Peyer's patch (tissue), 4 donors: ENCODE results near the gene BLTP3B. TPM values are rescaled to one million over a fixed set of nuclear protein-coding genes. Genes with fewer than 3 reads are reported as not detected.
A peak's percentile ranks its signal among the peaks of the same experiment; 100 is the strongest.

Experiments
- DNase-seq, 3 donors: peaks; one replicate each; pipeline ENCODE4 v3.0.0-alpha.2; 2017 to 2019
- H3K27ac ChIP-seq, 4 donors: fragments of 200-600 bp; sonication (generic); one replicate each; pipeline ENCODE4 v1.5.1; 2016 to 2019
- H3K27me3 ChIP-seq, 2 donors: fragments of 200-600 bp; sonication (generic); one replicate each; pipeline ENCODE4 v1.5.1; 2019
- H3K36me3 ChIP-seq, 3 donors: fragments of 200-600 bp; sonication (generic); one replicate each; pipeline ENCODE4 v1.5.1; 2016 to 2019
- H3K4me1 ChIP-seq, 4 donors: fragments of 200-600 bp; sonication (generic); one replicate each; pipeline ENCODE4 v1.5.1; 2016 to 2019
- H3K4me3 ChIP-seq, 4 donors: fragments of 200-600 bp; sonication (generic); 1 replicate in 3 of 4; 2 replicates in 1 of 4; pipeline ENCODE4 v1.5.1; 2016 to 2019; ENCODE audit warnings: mild to moderate bottlenecking in 1 of 4
- H3K9me3 ChIP-seq, 4 donors: fragments of 200-600 bp; sonication (generic); one replicate each; pipeline ENCODE4 v1.5.1; 2016 to 2019; ENCODE audit warnings: mild to moderate bottlenecking in 1 of 4
- POLR2A ChIP-seq, 2 donors: fragments of 450-650 bp; IDR thresholded peaks; one replicate each; pipeline ENCODE4 v1.5.1; 2017; ENCODE audit warnings: antibody characterized with exemption in 2 of 2, mild to moderate bottlenecking in 2 of 2, moderate library complexity in 2 of 2
- total RNA-seq, 4 donors: library from RNA; depleted of rRNA; stranded (reverse); fragments of >200 nt; gene quantifications; one replicate each; pipeline ENCODE4 v1.1.0, GENCODE V29; 2016
- TF ChIP-seq, protein P1 (sequence below), 6 experiments: fragments of 450-650 bp in 4 of 6; fragments of 200-600 bp in 2 of 6; sonication (generic) in 1 of 6; IDR thresholded peaks; one replicate each; pipeline ENCODE4 v1.5.1; 2017 to 2019; ENCODE audit warnings: antibody characterized with exemption in 6 of 6, mild to moderate bottlenecking in 3 of 6, moderate library complexity in 1 of 6

Gene BLTP3B
- total RNA-seq, 4 donors from 2014 or later: 20.6 to 56.9 (median 27.9) TPM

DNA sequence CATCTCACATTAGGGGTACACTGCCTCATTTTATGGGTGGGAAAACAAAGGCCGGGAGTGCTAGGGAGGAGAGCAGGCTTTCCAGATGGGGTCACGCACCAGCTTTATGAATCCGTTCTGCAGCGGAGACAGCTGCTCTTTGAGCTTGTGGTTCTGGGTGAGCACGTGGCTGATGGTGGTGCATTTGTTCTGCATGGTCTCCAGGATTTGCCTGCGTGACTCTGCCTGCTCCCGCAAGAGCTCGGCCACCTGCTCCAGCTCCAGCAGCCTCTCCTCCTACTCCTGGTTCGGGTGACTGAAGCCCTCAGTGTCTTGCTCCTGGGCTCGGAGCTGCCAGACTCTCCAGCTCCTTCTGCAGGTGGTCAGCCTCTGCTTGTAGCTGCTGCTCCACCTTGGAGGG lies 23.6 kb upstream of the BLTP3B start:
- Histone ChIP-seq H3K4me3 (no peak overlapping the region), H3K27me3 (no peaks in the 10 kb centered on the region), H3K4me1 (peaks cover 0 to 12% (median 0%) of the 10 kb centered on the region in 4 donors), H3K9me3 (no peaks in the 10 kb centered on the region), H3K36me3 (no peaks in the 10 kb centered on the region), H3K27ac (no peak overlapping the region)
- no peak for DNase-seq
- no peak for TF ChIP-seq POLR2A (IDR thresholded peaks at IDR 0.05)
- TF ChIP-seq, protein P1, sequence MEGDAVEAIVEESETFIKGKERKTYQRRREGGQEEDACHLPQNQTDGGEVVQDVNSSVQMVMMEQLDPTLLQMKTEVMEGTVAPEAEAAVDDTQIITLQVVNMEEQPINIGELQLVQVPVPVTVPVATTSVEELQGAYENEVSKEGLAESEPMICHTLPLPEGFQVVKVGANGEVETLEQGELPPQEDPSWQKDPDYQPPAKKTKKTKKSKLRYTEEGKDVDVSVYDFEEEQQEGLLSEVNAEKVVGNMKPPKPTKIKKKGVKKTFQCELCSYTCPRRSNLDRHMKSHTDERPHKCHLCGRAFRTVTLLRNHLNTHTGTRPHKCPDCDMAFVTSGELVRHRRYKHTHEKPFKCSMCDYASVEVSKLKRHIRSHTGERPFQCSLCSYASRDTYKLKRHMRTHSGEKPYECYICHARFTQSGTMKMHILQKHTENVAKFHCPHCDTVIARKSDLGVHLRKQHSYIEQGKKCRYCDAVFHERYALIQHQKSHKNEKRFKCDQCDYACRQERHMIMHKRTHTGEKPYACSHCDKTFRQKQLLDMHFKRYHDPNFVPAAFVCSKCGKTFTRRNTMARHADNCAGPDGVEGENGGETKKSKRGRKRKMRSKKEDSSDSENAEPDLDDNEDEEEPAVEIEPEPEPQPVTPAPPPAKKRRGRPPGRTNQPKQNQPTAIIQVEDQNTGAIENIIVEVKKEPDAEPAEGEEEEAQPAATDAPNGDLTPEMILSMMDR (IDR thresholded peaks at IDR 0.05): no peak

DNA sequence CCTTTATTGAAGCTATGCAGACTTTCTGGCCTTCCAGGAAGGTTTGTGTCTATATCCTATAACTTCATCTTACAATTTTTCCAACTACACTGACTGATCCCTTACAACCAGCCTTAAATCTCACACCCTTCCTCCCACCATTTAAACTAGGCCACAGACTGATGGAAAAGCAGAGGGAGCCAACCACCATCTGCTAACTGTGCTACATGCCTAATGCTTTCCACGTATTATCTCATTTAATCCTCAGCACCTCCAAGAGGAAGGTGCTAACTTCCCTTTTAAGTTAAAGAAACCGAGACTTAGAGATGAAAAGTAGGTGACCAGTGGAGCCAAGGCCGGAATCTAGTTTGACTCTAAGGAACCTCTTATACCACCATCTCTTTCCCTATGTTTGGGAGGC lies 22.7 kb upstream of the BLTP3B start:
- Histone ChIP-seq H3K9me3 (no peaks in the 10 kb centered on the region), H3K27me3 (no peaks in the 10 kb centered on the region), H3K36me3 (no peaks in the 10 kb centered on the region), H3K4me3 (no peak overlapping the region), H3K4me1 (peaks cover 0 to 12% (median 0%) of the 10 kb centered on the region in 4 donors), H3K27ac (no peak overlapping the region)
- no peak for DNase-seq
- no peak for TF ChIP-seq POLR2A (IDR thresholded peaks at IDR 0.05)
- TF ChIP-seq, protein P1 (IDR thresholded peaks at IDR 0.05): no peak

DNA sequence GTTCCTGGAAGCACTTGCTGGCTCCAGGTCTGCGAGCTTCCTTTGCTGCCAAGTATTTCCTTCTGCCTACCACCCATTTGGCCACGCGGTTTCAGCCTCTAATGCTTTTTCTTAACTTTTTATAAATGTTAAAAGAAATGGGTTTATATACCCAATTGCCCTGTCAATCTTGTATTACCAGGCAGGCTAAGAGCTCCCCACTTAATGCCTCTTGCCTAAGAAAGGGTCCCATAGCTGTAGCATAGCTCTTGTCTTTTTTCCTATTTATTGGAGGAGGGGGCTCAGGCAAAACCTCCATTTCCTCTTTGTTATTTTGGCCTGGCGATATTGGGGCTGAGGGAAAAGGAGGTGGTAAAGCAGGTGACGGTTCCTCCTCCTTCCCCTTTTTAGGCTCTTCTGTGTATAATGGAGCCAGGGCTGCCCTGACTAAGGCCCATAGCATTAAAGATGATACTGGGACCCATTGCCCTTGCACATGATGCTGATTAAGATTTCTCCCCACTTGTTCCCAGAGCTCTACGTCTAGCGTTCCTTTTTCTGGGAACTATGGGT lies 21.6 kb upstream of the BLTP3B start:
- H3K27me3 ChIP-seq: no peaks in the 10 kb centered on the region
- DNase-seq: no peak
- H3K4me3 ChIP-seq: peak overlapping the region in 2 of 4 donors; percentile 33 to 35
- no peaks in the 10 kb centered on the region for H3K9me3 ChIP-seq
- H3K27ac ChIP-seq: peak overlapping the region in 1 of 4 donors; percentile 50
- peaks cover 0 to 12% (median 0%) of the 10 kb centered on the region in 4 donors for H3K4me1 ChIP-seq
- no peak for TF ChIP-seq POLR2A (IDR thresholded peaks at IDR 0.05)
- TF ChIP-seq, protein P1 (IDR thresholded peaks at IDR 0.05): no peak
- no peaks in the 10 kb centered on the region for H3K36me3 ChIP-seq

DNA sequence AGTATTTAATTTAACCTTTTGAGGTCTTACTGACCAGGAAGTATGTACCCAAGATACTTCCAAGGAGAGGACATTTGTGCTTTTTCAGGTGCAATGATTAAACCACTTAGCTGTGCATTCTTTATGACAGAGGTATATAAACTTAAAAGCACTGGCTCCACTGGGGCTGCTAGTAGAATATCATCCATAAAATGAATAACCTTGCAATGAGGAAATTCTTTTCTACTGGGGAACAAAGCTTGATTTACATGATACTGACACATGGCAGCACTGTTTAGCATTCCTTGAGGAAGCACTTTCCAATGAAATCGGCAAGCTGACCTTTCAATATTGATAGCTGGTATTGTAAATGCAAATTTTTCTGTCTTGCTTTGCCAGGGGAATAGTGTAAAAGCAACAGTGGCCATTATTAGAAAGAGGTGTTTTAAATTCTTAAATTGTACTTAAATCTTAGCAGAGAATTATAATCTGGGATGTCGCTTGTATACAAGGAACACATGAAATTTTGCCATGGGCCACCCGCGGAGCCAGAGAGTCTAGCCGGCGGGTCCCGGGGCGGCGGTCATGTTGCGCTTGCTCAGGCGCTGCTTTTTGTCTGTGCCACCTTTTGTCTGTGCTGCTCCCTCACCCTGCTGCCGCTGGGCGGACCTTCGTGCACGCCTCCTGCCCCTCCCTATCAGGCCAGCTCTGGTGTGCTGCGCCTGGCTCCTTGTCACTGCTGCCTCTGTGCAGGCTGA lies 20.9 kb upstream of the BLTP3B start:
- Histone ChIP-seq H3K4me3 (peak overlapping the region in 2 of 4 donors; percentile 33 to 35), H3K9me3 (no peaks in the 10 kb centered on the region), H3K36me3 (no peaks in the 10 kb centered on the region), H3K27me3 (no peaks in the 10 kb centered on the region), H3K27ac (peak overlapping the region in 2 of 4 donors; percentile 50), H3K4me1 (peaks cover 0 to 12% (median 0%) of the 10 kb centered on the region in 4 donors)
- DNase-seq: peak; percentile 58 to 85 (median 84)
- no peak for TF ChIP-seq POLR2A (IDR thresholded peaks at IDR 0.05)
- TF ChIP-seq, protein P1 (IDR thresholded peaks at IDR 0.05): peak in 3 of 6 experiments; percentile 27 to 38 (median 29)

DNA sequence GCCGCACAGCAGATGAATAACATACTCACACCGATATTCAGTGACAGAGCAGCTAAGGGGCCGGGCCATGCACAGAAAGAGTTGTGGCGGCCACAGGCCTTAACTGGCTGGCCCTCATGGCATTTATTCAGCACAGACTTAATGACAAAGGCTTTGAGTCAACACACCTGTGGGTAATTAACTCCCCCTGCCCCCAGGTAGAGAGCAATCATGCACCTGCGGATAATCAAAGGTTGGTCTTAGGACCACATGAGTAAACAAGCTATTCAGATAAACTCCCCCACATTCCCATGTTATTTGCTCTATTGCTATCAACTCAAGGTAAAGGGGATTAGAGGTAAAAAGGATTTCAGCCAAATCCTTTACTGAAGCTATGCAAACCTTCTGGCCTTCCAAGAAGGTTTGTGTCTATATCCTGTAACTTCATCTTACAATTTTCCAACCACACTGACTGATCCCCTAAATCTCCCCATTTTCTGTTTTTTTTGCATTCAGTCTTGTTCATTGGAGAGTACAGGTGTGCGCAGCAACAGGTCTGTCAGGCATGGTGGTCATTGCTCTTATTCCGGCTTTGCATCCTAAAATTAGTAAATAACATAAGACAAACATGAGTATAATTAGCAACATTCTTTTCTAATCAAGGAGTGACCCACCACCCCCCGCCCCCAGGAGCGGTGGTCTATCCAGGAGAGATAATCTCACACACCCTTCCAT lies 16.9 kb upstream of the BLTP3B start:
- no peak for DNase-seq
- Histone ChIP-seq H3K4me3 (no peak overlapping the region), H3K27ac (no peak overlapping the region), H3K4me1 (peaks cover 0 to 12% (median 0%) of the 10 kb centered on the region in 4 donors), H3K9me3 (no peaks in the 10 kb centered on the region), H3K27me3 (no peaks in the 10 kb centered on the region), H3K36me3 (no peaks in the 10 kb centered on the region)
- TF ChIP-seq, protein P1 (IDR thresholded peaks at IDR 0.05): no peak
- TF ChIP-seq POLR2A (IDR thresholded peaks at IDR 0.05): no peak
